ENCODE measurements around the gene OR10H4. TPM values are rescaled to one million over a fixed set of nuclear protein-coding genes. Genes with fewer than 3 reads are reported as not detected.

Gene OR10H4
- polyA plus RNA-seq, 2 donors, result not detected

GRCh38 chr19:15998166-15998565 lies 49.4 kb downstream of the OR10H4 start:
- peaks cover 6% of the 10 kb centered on the region in 2 donors for H3K9me3 ChIP-seq (ENCODE audit: control insufficient read depth in 2 of 2, insufficient read depth in 1 of 2, low read depth in 1 of 2, low read length in 1 of 2)

More at GRCh38 chr19:15998166-15998565, 49.4 kb downstream of the OR10H4 start:
- H3K27me3 ChIP-seq (ENCODE audit: control insufficient read depth in 1 of 2, insufficient read depth in 2 of 2, low read length in 2 of 2), result no peaks in the 10 kb centered on the region
- no peak overlapping the region for H3K4me3 ChIP-seq (ENCODE audit: low read depth in 1 of 2, low read length in 2 of 2)
- no peaks in the 10 kb centered on the region for H3K4me1 ChIP-seq (ENCODE audit: control insufficient read depth in 2 of 2, insufficient read depth in 2 of 2, low read length in 1 of 2)
- WGBS, 2 donors, result 86 to 90% methylated on average over 4 of the region's 4 CpGs
- H3K36me3 ChIP-seq (ENCODE audit: control insufficient read depth in 2 of 2, insufficient read depth in 2 of 2, low read length in 1 of 2), result no peaks in the 10 kb centered on the region
- H3K27ac ChIP-seq (ENCODE audit: low read depth in 2 of 2, low read length in 1 of 2), result no peak overlapping the region

Other genes starting within 250 kb of the OR10H4 start
- not detected for gene OR10H2, start 221.0 kb upstream of the OR10H4 start, polyA plus RNA-seq
- gene OR10H3, start 211.0 kb upstream of the OR10H4 start, polyA plus RNA-seq, result not detected
- gene OR10H5, start 161.3 kb upstream of the OR10H4 start, polyA plus RNA-seq, result not detected
- gene OR10H1, start 133.3 kb upstream of the OR10H4 start, polyA plus RNA-seq, result under 1 TPM in 1 of 2 donors, not detected in 1; 0.04 TPM
- under 1 TPM; 0.01 to 0.08 TPM for gene CYP4F2, start 50.9 kb upstream of the OR10H4 start, polyA plus RNA-seq
- gene CYP4F11, start 14.5 kb upstream of the OR10H4 start, polyA plus RNA-seq, result 10 to 100 TPM in 1 of 2 donors, 1 to 10 TPM in 1; 4.9 to 11.9 TPM
- gene TPM4, start 127.5 kb downstream of the OR10H4 start, polyA plus RNA-seq, result 100 to 1,000 TPM; 350 to 439 TPM
- 10 to 100 TPM; 24.9 to 34.1 TPM for gene RAB8A, start 162.9 kb downstream of the OR10H4 start, polyA plus RNA-seq
- gene HSH2D, start 194.7 kb downstream of the OR10H4 start, polyA plus RNA-seq, result under 1 TPM; 0.47 to 0.86 TPM
- gene CIB3, start 224.5 kb downstream of the OR10H4 start, polyA plus RNA-seq, result not detected
- gene FAM32A, start 236.4 kb downstream of the OR10H4 start, polyA plus RNA-seq, result 10 to 100 TPM; 63.0 to 68.5 TPM
- 10 to 100 TPM; 16.7 to 29.9 TPM for gene AP1M1, start 248.9 kb downstream of the OR10H4 start, polyA plus RNA-seq